ENCODE data around the gene AGRN. TPM values are rescaled to one million over a fixed set of nuclear protein-coding genes. Genes with fewer than 3 reads are reported as not detected.
"Not testable (repeated sequence)": the region's sequence is repeated elsewhere in the genome, so short reads cannot be mapped to it uniquely, and the experiment has no call there.

The AGRN gene
- total RNA-seq, 1 donor from 2014 or later: 374 TPM

DNA sequence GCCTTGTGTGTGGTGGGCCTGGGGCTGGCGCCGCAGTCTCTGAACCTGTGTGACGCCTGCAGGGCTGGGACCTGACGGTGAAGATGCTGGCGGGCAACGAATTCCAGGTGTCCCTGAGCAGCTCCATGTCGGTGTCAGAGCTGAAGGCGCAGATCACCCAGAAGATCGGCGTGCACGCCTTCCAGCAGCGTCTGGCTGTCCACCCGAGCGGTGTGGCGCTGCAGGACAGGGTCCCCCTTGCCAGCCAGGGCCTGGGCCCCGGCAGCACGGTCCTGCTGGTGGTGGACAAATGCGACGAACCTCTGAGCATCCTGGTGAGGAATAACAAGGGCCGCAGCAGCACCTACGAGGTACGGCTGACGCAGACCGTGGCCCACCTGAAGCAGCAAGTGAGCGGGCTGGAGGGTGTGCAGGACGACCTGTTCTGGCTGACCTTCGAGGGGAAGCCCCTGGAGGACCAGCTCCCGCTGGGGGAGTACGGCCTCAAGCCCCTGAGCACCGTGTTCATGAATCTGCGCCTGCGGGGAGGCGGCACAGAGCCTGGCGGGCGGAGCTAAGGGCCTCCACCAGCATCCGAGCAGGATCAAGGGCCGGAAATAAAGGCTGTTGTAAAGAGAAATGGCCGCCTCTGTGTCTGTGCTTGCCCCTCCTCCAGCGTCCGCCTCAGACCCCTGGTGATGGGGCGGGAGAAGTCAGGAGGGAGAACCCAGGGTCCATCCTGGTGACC, 5.8 kb upstream of the AGRN start:
- H3K27ac Mint-ChIP-seq (ENCODE audit: unreplicated experiment): no peak overlapping the region
- no peak for DNase-seq (ENCODE audit: low spot score)
- peaks cover 10% of the 10 kb centered on the region for H3K4me1 Mint-ChIP-seq (ENCODE audit: unreplicated experiment)
- H3K9me3 Mint-ChIP-seq (ENCODE audit: unreplicated experiment): no peaks in the 10 kb centered on the region
- TF ChIP-seq, protein P1, sequence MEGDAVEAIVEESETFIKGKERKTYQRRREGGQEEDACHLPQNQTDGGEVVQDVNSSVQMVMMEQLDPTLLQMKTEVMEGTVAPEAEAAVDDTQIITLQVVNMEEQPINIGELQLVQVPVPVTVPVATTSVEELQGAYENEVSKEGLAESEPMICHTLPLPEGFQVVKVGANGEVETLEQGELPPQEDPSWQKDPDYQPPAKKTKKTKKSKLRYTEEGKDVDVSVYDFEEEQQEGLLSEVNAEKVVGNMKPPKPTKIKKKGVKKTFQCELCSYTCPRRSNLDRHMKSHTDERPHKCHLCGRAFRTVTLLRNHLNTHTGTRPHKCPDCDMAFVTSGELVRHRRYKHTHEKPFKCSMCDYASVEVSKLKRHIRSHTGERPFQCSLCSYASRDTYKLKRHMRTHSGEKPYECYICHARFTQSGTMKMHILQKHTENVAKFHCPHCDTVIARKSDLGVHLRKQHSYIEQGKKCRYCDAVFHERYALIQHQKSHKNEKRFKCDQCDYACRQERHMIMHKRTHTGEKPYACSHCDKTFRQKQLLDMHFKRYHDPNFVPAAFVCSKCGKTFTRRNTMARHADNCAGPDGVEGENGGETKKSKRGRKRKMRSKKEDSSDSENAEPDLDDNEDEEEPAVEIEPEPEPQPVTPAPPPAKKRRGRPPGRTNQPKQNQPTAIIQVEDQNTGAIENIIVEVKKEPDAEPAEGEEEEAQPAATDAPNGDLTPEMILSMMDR (IDR thresholded peaks at IDR 0.05; ENCODE audit: unreplicated experiment): no peak
- H3K4me3 Mint-ChIP-seq (ENCODE audit: unreplicated experiment): peak overlapping the region; percentile 91
- H3K27me3 Mint-ChIP-seq (ENCODE audit: unreplicated experiment): peaks cover 6% of the 10 kb centered on the region
- no peaks in the 10 kb centered on the region for H3K36me3 Mint-ChIP-seq (ENCODE audit: low read depth, unreplicated experiment)

DNA sequence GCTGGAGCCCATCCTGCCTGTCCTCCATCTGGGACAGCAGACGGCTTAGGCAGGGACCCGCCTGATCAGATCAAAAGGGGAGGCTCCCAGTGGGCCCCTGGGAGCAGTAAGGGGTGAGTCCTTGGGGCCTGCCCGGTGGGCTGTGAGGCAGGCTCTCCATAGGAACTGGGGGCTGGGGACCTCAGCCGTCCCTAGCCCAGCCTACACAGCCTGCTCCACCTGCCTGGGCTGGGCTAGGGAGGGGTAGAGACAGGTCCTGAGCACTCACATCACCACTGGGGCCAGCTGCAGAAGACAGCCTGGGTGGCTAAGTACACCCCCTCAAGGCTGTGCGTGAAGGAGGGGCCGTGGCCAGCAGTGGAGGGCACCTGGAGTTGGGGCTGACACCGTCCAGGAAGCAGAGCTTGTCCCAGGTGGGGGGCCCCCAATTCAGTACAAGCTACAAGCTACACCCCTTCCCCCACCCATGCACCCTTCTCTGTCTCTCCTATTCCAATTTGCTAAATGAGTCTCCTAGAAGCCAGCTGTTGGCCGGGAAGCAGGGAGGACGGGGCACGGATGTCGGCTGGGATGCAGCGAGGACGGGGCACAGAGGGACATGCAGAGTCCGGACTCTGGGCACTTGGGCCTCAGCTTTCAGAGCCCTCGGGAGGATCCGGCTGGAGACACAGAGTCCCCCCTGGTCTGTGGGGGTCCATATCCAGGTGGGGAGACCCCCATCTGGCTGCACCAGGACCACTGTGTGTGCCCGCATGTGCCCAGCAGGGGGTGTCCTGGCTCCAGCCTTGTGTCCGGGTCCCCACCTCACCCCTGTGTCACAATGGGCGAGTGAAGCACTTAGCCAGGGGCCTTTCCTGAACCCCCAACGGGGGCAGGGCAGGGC, 4.9 kb upstream of the AGRN start:
- peaks cover 6% of the 10 kb centered on the region for H3K27me3 Mint-ChIP-seq (ENCODE audit: unreplicated experiment)
- no peaks in the 10 kb centered on the region for H3K9me3 Mint-ChIP-seq (ENCODE audit: unreplicated experiment)
- DNase-seq (ENCODE audit: low spot score): no peak
- H3K36me3 Mint-ChIP-seq (ENCODE audit: low read depth, unreplicated experiment): no peaks in the 10 kb centered on the region
- TF ChIP-seq, protein P1 (IDR thresholded peaks at IDR 0.05; ENCODE audit: unreplicated experiment): no peak
- H3K27ac Mint-ChIP-seq (ENCODE audit: unreplicated experiment): no peak overlapping the region
- H3K4me1 Mint-ChIP-seq (ENCODE audit: unreplicated experiment): peaks cover 10% of the 10 kb centered on the region
- H3K4me3 Mint-ChIP-seq (ENCODE audit: unreplicated experiment): no peak overlapping the region

DNA sequence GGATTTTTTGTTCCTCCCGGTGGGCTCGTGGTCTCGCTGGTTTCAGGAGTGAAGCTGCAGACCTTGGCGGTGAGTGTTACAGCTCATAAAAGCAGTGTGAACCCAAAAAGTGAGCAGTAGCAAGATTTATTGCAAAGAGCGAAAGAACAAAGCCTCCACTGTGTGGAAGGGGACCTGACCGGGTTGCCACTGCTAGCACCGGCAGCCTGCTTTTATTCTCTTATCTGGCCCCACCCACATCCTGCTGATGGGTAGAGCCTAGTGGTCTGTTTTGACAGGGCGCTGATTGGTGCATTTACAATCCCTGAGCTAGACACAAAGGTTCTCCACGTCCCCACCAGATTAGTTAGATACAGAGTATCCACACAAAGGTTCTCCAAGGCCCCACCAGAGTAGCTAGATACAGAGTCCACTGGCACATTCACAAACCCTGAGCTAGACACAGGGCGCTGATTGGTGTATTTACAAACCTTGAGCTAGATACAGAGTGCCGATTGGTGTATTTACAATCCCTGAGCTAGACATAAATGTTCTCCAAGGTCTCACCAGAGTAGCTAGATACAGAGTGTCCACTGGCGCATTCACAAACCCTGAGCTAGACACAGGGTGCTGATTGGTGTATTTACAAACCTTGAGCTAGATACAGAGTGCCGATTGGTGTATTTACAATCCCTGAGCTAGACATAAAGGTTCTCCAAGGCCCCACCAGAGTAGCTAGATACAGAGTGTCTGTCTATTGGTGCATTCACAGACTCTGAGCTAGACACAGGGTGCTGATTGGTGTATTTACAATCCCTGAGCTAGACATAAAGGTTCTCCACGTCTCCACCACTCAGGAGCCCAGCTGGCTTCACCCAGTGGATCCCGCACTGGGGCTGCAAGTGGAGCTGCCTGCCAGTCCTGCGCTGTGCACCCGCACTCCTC, 2.3 kb upstream of the AGRN start:
- Mint-ChIP-seq H3K4me3 (ENCODE audit: unreplicated experiment) (peak overlapping the region; percentile 33), H3K4me1 (ENCODE audit: unreplicated experiment) (peaks cover 18% of the 10 kb centered on the region), H3K27me3 (ENCODE audit: unreplicated experiment) (peaks cover 11% of the 10 kb centered on the region)
- not testable (repeated sequence) for H3K36me3 Mint-ChIP-seq (ENCODE audit: low read depth, unreplicated experiment); H3K27ac Mint-ChIP-seq (ENCODE audit: unreplicated experiment); H3K9me3 Mint-ChIP-seq (ENCODE audit: unreplicated experiment); DNase-seq (ENCODE audit: low spot score)

DNA sequence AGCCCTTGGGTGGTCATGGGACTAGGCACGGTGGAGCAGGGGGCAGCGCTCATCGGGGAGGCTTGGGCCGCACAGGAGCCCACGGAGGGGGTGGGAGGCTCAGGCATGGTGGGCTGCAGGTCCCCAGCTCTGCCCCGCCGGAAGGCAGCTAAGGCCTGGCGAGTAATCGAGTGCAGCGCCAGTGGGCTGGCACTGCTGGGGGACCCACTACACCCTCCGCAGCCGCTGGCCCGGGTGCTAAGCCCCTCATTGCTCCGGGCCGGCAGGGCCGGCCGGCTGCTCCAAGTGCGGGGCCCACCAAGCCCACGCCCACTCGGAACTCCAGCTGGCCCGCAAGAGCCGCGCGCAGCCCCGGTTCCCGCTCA, 1.6 kb upstream of the AGRN start:
- Mint-ChIP-seq H3K4me1 (ENCODE audit: unreplicated experiment) (peaks cover 20% of the 10 kb centered on the region), H3K27me3 (ENCODE audit: unreplicated experiment) (peaks cover 12% of the 10 kb centered on the region)
- DNase-seq (ENCODE audit: low spot score); H3K36me3 Mint-ChIP-seq (ENCODE audit: low read depth, unreplicated experiment); H3K9me3 Mint-ChIP-seq (ENCODE audit: unreplicated experiment); H3K4me3 Mint-ChIP-seq (ENCODE audit: unreplicated experiment); H3K27ac Mint-ChIP-seq (ENCODE audit: unreplicated experiment): not testable (repeated sequence)

DNA sequence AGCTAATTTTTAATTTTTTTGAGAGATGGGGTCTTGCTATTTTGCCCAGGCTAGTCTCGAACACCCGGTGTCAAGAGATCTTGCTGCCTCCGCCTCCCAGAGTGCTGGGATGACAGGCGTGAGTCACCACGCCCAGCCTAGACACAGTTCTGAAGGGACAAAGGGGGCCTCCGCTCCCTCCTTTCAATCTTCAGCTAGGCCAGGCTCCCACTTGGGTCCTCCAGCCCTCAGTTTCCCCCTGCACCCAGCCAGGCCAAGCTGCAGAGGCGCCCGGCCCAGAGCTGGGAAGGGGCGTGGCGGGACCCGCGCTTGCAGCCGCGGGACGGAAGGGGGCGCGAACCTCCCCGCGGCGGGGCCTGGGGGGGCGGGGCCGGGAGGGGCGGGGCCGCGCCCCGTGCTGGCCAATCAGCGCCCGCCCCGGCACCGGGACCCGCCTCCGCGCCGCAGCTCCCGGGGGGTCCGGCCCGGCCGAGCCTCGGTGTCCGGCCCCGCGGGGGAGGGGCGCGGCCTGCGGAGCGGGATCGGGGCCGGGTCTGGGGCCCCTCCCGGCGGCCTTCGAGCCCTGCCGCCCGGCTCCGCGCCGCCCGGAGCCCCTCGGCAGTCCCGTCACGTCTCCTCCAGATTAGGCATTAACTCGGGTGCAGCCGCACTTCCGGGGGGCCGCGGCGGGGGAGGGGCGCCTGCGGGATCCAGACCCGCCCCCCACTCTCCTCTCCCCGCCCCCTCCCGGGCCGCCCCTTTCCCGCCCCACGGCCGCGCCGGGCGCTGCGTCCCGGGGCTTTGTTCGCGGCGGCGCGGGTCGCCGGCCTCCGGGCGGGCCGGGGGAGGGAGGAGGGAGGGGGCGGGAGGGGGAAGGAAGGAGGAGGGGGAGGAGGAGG, 559 bp upstream of the AGRN start:
- H3K36me3 Mint-ChIP-seq (ENCODE audit: low read depth, unreplicated experiment): peaks cover 4% of the 10 kb centered on the region
- peak; percentile 90 for DNase-seq (ENCODE audit: low spot score)
- H3K4me3 Mint-ChIP-seq (ENCODE audit: unreplicated experiment): peak overlapping the region; percentile 56
- TF ChIP-seq, protein P1 (IDR thresholded peaks at IDR 0.05; ENCODE audit: unreplicated experiment): peak; percentile 44
- no peak overlapping the region for H3K27ac Mint-ChIP-seq (ENCODE audit: unreplicated experiment)
- H3K27me3 Mint-ChIP-seq (ENCODE audit: unreplicated experiment): peaks cover 14% of the 10 kb centered on the region
- H3K4me1 Mint-ChIP-seq (ENCODE audit: unreplicated experiment): peaks cover 19% of the 10 kb centered on the region
- H3K9me3 Mint-ChIP-seq (ENCODE audit: unreplicated experiment): no peaks in the 10 kb centered on the region

All from endothelial cell (in vitro differentiated cells).